ENCODE data around the gene GALNT17.

DNA sequence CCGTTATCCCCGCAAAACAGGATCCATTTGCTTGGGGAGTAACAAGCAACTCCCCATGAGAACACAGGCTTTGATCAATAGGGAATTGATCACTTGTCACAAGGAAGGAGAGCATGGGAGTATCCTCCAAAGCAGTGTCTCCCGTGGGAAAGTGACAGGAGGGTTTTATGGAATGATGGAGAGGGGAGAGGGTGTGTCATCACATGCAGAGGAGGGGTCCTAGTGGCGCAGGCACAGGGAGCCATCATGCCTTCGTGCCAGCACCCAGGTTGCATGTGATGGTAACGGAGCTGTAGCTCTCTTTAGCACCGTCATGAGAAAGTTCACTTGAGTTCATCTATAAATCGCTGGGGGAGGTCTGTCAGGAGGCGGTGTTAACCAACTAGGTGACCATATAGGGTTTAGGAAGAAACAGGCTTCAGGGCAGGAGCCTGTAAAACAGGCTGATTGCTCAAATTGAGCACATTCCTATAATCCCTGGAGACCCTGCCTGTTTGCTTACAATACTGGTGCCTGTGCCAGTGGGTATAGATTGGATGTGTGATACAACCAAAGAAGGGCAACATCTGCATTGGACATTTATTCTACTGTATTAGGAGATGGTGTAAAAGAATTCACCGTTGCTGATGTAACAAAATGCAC is 428.5 kb downstream of the GALNT17 start:
- TF ChIP-seq POLR2AphosphoS5 (IDR thresholded peaks at IDR 0.05) = no peak
- TF ChIP-seq, protein P1, sequence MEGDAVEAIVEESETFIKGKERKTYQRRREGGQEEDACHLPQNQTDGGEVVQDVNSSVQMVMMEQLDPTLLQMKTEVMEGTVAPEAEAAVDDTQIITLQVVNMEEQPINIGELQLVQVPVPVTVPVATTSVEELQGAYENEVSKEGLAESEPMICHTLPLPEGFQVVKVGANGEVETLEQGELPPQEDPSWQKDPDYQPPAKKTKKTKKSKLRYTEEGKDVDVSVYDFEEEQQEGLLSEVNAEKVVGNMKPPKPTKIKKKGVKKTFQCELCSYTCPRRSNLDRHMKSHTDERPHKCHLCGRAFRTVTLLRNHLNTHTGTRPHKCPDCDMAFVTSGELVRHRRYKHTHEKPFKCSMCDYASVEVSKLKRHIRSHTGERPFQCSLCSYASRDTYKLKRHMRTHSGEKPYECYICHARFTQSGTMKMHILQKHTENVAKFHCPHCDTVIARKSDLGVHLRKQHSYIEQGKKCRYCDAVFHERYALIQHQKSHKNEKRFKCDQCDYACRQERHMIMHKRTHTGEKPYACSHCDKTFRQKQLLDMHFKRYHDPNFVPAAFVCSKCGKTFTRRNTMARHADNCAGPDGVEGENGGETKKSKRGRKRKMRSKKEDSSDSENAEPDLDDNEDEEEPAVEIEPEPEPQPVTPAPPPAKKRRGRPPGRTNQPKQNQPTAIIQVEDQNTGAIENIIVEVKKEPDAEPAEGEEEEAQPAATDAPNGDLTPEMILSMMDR (IDR thresholded peaks at IDR 0.05) = no peak
- no peak for TF ChIP-seq POLR2A (IDR thresholded peaks at IDR 0.05; ENCODE audit: low read depth)

Measured in esophagus muscularis mucosa (tissue), 3 donors.